HUES6 (cell line): Measurements from ENCODE around the gene DNAJB1.

Experiments
- H3K27ac ChIP-seq: 2 replicates; pipeline ENCODE4 v1.7.0; 2013; ENCODE audit warnings: low read depth, mild to moderate bottlenecking, low read length, inconsistent platforms
- H3K27me3 ChIP-seq: 2 replicates; pipeline ENCODE4 v1.6.1; 2013; ENCODE audit warnings: low read length; ENCODE audit not compliant: control insufficient read depth, insufficient read depth
- H3K36me3 ChIP-seq: 2 replicates; pipeline ENCODE4 v1.6.1; 2013; ENCODE audit warnings: low read length; ENCODE audit not compliant: control insufficient read depth, insufficient read depth
- H3K4me1 ChIP-seq: 2 replicates; pipeline ENCODE4 v1.6.1; 2013; ENCODE audit warnings: low read length; ENCODE audit not compliant: control insufficient read depth, insufficient read depth
- H3K4me3 ChIP-seq: 2 replicates; pipeline ENCODE4 v1.5.1; 2013; ENCODE audit warnings: low read depth, low read length
- H3K9ac ChIP-seq: one replicate; pipeline ENCODE4 v1.6.1; 2013; ENCODE audit warnings: mild to moderate bottlenecking, low read length
- H3K9me3 ChIP-seq: 2 replicates; pipeline ENCODE4 v1.6.1; 2013; ENCODE audit warnings: low read depth, low read length; ENCODE audit not compliant: control insufficient read depth, insufficient read depth

DNAJB1 gene

DNA sequence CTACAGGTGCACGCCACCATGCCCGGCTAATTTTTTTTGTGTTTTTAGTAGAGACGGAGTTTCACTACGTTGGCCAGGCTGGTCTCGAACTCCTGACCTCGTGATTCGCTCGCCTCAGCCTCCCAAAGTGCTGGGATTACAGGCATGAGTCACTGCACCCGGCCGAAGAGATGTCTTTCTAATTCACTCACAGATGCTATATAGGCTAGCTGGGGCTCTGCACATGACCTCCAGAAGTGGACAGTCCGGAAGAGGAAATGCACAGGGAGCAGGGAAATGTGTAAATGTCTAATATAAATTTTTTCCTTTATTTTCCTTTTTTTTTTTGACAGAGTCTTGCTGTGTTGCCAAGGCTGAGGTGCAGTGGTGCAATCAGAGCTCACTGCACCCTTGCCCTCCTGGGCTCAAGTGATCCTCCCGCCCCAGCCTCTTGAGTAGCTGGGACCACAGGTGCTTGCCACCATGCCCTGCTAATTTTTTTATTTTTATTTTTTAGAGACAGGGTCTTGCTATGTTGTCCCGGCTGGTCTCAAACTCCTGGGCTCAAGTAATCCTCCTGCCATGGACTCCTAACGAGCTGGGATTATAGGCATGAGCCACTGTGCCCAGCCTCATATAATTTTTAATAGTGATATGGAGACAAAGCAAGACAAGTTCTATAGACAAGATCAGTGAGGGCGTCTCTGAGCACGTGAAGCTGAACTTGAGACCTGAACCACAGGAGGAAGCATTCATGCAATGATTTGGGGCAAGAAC lies 30.6 kb downstream of the DNAJB1 start:
- H3K9ac ChIP-seq: no peak overlapping the region
- H3K4me1 ChIP-seq: no peaks in the 10 kb centered on the region; the same call in 1 of the 2 replicates
- H3K27me3 ChIP-seq: no peaks in the 10 kb centered on the region
- no peaks in the 10 kb centered on the region for H3K9me3 ChIP-seq
- H3K36me3 ChIP-seq: peaks cover 30% of the 10 kb centered on the region
- no peak overlapping the region for H3K27ac ChIP-seq
- no peak overlapping the region for H3K4me3 ChIP-seq

DNA sequence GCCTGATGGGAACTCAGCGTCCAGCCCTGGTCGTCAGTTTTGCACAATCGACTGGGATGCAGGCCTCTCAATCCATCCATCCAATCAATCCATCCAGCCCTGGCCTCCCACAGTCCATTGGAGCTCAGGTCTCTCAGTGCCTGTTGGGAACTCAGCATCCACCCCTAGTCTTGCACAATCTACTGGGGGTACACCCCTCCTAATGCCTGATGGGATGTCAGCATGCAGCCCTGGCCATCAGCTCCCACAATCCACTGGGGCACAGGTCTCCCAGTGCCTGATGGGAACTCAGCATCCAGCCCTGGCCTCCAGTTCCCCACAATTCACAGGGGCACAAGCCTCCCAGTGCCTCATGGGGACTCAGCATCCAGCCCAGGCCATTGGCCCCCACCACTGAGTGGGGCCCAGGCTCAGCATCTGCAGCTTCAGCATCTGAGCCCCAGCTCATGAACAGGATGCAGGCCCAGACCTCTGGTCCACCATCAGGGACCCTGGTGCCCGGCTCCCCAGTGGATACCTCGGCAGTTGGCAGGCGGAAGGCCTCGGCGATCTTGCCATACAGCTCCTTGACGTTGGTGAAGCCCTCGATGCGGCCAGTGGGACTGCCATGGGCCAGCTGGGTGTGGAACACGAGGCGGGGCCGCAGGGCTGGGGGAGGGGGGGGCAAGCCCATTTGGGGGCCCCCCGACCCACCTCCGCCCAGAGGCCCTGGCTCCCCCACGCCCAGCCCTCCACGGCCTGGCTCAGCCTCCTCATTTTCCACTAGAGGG lies 35.8 kb downstream of the DNAJB1 start:
- Histone ChIP-seq H3K4me1 (peaks cover 9% of the 10 kb centered on the region), H3K36me3 (peaks cover 35% of the 10 kb centered on the region), H3K4me3 (no peak overlapping the region), H3K9ac (no peak overlapping the region), H3K9me3 (no peaks in the 10 kb centered on the region), H3K27me3 (no peaks in the 10 kb centered on the region), H3K27ac (no peak overlapping the region)

DNA sequence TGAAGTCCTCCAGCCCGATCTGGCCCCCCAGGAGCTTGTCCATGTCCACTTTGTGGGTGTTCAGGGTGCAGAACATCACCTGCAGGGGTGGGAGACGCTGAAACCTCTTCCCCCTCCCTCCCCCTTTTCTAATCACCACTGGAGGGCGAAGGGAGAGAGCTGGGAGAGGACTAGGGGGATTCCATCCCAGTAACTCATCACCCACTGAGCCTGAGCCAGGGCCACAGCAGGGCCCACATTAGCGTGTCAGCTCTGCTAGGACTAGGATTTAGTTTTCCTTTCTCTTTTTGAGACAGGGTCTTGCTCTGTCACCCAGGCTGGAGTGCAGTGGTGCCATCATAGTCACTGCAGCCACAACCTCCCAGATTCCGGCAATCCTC lies 37.5 kb downstream of the DNAJB1 start:
- no peaks in the 10 kb centered on the region for H3K27me3 ChIP-seq

DNA sequence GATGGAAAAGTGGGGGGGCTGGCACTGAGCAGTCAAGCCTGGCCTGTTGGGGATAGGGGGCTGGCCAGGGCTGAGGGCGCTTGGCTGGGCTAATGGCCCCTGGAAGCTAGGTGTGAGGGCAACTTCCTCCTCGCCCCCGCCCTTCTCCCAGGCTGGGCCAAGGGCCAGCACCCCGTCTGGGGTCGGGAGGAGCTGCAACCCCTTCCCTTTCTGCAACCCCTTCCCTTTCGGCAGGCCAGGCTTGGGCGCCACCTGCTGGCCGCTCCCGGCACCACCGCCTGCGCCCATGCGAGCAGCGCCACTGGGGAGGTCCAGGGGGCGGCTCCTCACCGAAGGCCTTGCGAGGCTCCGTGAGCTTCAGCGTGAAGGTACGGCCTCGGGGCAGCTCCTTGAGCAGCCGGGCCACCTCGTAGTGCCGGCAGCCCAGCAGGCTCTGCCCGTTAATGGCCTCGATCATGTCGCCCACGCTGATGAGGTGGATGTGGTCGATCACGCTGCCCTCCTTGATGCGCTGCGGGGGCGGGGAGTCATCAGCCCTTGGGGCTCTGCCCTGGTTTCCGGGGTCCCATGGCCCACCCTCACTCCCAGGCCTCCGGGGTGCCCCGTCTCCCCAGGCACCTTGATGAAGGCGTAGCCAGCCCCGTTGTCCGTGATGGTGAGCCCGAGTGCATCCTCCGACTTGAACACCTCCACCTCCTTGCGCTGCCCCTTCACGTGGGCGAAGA lies 38.1 kb downstream of the DNAJB1 start:
- Histone ChIP-seq H3K4me3 (no peak overlapping the region), H3K36me3 (peaks cover 31% of the 10 kb centered on the region), H3K27ac (no peak overlapping the region), H3K4me1 (peaks cover 16% of the 10 kb centered on the region), H3K27me3 (no peaks in the 10 kb centered on the region), H3K9me3 (no peaks in the 10 kb centered on the region), H3K9ac (no peak overlapping the region)

More for the DNA sequence above, 37.5 kb downstream of the DNAJB1 start:
- no peak overlapping the region for H3K9ac ChIP-seq
- no peak overlapping the region for H3K4me3 ChIP-seq
- H3K9me3 ChIP-seq: no peaks in the 10 kb centered on the region
- peaks cover 31% of the 10 kb centered on the region for H3K36me3 ChIP-seq
- no peak overlapping the region for H3K27ac ChIP-seq
- H3K4me1 ChIP-seq: peaks cover 13% of the 10 kb centered on the region

DNA sequence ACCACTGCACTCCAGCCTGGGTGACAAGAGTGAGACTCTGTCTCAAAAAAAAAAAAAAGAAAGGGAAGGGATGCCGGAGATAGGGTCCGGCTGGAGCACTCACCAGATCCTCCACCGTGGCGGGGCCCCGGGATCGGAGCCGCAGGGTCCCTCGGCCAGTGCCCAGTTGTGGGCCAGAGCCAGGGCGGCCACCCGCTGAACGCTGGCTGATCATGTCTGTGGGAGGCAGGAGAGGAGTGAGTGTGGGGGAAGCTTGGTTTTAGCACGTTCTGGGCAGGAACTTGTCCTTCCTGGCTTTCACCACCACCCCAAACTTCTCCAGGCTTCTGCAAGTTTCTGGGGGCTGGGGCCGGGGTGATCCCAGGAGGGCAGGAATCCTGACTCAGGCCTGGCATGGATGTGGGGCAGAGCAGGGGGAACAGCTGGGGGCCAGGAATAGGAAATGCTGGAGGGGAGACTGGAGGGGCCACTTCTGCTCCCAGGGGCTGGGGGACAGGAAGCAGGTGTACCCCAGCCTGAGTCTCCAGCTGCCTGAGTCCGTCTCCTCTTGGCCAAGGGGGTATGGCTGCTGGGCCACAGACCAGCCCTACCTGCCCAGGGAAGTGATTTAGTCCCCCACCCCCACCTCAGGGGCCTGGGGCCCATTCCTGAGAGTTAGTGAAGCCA lies 38.8 kb downstream of the DNAJB1 start:
- H3K4me1 ChIP-seq: peaks cover 22% of the 10 kb centered on the region
- H3K27me3 ChIP-seq: no peaks in the 10 kb centered on the region
- no peaks in the 10 kb centered on the region for H3K9me3 ChIP-seq
- no peak overlapping the region for H3K9ac ChIP-seq
- H3K27ac ChIP-seq: no peak overlapping the region
- peaks cover 31% of the 10 kb centered on the region for H3K36me3 ChIP-seq
- no peak overlapping the region for H3K4me3 ChIP-seq

DNA sequence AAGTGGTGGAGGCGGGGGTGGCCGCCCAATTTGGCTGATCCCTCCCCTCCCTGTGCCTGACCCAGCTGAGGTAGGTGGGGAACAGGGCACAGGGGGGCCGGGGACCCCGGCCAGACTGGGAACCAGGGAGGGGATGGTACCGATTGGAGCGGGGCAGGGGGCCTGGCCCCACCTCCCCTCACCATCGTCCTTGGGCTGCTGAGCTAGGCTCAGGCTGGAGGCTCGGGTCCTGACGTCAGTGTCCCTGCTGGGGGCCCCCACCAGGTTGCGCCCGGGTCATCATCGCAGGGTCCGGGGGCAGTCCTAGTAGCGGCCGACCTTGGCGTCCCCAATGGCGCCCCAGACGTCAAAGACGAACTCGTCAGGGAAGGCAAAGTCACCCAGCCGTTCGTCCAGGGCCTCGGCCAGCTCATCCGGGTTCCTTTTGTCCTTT lies 40.1 kb downstream of the DNAJB1 start:
- no peak overlapping the region for H3K9ac ChIP-seq
- no peaks in the 10 kb centered on the region for H3K9me3 ChIP-seq
- no peaks in the 10 kb centered on the region; the same call in 1 of the 2 replicates for H3K27me3 ChIP-seq
- peaks cover 31% of the 10 kb centered on the region for H3K36me3 ChIP-seq
- H3K4me1 ChIP-seq: peaks cover 22% of the 10 kb centered on the region
- H3K27ac ChIP-seq: no peak overlapping the region
- H3K4me3 ChIP-seq: no peak overlapping the region

DNA sequence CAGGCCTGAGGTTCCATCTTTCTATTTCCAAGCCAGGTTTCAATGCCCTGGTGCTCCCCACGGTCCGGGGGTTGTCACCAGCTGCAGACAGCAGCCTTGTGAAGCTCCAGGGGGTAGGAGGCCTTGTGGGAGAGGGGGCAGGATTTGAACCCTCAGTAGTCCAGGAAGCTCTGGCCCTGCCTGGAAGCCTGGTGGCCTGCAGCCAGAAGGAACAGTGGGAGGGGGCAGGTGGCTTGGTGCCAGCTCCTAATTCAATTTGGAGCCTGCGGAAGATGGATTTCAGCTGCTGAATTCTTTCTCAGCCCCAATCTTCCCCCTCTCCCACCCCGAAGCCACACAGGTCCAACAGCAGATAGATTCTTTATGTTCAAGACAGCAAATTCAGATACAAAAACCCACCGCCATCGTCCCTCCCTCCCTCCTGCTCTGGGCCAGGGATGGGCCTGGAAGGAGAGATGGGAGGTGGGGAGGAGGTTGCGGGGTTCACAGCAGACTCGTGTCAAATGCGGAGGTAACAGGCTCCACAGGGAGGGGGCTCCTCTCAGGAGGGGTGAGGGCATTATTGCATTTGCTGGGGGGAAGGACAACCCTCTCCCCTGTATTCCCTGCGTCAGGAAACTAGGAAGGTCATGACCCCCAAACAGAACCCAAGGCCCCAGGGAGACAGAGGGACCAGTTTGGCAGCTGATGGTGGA lies 40.6 kb downstream of the DNAJB1 start:
- H3K9ac ChIP-seq: no peak overlapping the region
- no peak overlapping the region for H3K4me3 ChIP-seq
- H3K27ac ChIP-seq: no peak overlapping the region
- H3K4me1 ChIP-seq: peaks cover 22% of the 10 kb centered on the region
- H3K36me3 ChIP-seq: peaks cover 31% of the 10 kb centered on the region
- H3K9me3 ChIP-seq: no peaks in the 10 kb centered on the region
- no peaks in the 10 kb centered on the region; the same call in 1 of the 2 replicates for H3K27me3 ChIP-seq

DNA sequence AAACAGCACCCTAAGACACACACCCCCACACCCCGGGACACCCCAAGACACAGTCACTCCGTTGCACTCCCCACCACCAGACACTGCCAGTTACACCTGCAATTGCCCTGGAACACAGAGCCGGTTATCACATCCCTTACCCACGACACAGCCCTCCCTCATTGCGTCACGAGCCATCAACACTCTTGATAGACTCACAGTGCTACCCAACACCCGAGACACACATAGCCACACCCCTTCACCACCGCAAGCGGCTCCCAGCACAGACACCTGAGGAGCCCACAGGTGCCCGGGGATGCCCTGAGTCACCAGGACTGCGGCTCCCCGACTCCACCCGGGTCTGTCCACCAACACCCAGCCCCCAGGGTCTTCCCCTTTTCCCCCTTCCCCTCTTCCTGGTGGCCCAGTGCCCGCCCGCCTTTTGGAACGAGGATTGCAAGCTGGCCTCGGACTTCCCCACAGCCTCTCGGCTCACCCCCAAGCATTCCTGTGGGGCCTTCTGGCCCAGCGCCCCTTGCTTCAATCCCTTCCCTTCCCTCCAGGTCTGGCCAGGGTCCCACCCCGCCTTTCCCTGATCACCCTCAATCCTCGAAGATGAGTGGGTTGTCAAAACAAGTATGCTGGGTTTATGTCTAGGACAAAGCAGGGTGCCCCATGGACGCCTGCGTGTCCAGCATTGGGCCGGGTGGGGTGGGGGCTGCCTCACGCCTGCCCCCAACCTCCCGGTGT lies 41.4 kb downstream of the DNAJB1 start:
- H3K4me1 ChIP-seq: peaks cover 22% of the 10 kb centered on the region

DNA sequence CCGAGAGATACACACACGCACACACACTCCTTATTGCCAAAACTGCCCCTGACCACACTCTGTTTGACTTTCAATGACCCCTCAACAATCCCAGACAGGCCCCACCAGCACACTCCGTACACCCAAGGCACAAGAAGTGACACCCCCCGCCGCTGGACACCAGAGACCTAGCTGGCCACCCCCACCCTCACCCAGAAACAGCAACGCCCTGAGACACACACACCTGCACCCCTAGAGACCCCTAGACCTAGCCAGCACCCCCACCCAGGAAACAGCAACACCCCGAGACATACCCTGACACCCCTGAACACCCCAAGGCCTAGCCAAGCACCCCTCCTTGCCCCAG lies 41.9 kb downstream of the DNAJB1 start:
- H3K27ac ChIP-seq: no peak overlapping the region
- H3K9ac ChIP-seq: no peak overlapping the region
- H3K4me1 ChIP-seq: peaks cover 22% of the 10 kb centered on the region

More for the DNA sequence above, 41.4 kb downstream of the DNAJB1 start:
- Histone ChIP-seq H3K36me3 (peaks cover 25% of the 10 kb centered on the region), H3K27ac (no peak overlapping the region), H3K27me3 (no peaks in the 10 kb centered on the region; the same call in 1 of the 2 replicates), H3K4me3 (no peak overlapping the region), H3K9ac (no peak overlapping the region), H3K9me3 (no peaks in the 10 kb centered on the region)

More for the DNA sequence above, 41.9 kb downstream of the DNAJB1 start:
- Histone ChIP-seq H3K4me3 (no peak overlapping the region), H3K36me3 (peaks cover 22% of the 10 kb centered on the region), H3K27me3 (no peaks in the 10 kb centered on the region; the same call in 1 of the 2 replicates), H3K9me3 (no peaks in the 10 kb centered on the region)
